Myocyte (in vitro differentiated cells): ENCODE data around the gene ADAMTS16. TPM values are rescaled to one million over a fixed set of nuclear protein-coding genes. Genes with fewer than 3 reads are reported as not detected.

Experiments
- DNase-seq: peaks from one replicate; pipeline ENCODE4 v3.0.0-alpha.2; 2012; ENCODE audit warnings: low read depth
- total RNA-seq: library from RNA; depleted of rRNA; stranded (reverse); fragments of >200 nt; gene quantifications from 2 replicates; pipeline ENCODE4 v1.2.3, GENCODE V29; 2014

Gene ADAMTS16
- total RNA-seq, 1 donor from 2014 or later, result 0.75 TPM

DNA sequence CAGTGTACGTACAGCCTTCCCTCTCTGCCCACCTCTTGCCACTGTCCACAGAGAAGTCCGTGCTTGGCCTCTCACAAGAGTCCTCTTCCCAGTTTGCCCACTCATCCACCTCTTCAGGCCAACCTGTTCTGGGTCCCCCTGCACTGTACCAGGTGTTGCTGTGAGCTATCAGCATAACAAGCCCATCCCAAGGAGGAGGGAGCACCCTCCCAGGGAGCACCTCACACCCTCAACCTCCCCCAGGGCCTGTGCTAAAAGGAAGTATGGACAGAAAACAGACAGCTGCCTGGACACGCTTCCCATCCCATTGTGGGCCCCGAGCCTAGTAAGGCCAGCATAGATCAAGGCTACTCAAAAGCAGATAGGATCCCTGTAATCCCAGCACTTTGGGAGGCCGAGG lies 168.2 kb downstream of the ADAMTS16 start:
- DNase-seq, result no peak

DNA sequence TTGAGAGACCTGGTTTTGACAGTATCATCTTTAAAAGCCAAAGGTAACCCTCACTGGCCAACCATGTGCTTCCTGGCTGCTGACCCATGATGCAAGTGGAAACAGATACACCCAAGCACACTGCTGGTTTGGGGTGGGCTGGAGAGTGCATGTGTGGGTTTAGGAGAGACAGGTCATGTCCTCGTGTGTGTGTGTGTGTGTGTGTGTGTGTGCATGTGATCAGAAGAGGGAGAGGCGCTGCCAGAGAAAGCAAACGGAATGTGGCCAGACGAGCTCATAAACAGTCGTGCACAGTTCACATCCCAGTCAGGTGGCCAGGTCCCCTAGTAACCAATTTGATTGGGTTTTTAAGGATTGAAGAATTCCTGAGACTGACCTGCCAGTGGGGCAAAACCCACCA lies 169.5 kb downstream of the ADAMTS16 start:
- no peak for DNase-seq

DNA sequence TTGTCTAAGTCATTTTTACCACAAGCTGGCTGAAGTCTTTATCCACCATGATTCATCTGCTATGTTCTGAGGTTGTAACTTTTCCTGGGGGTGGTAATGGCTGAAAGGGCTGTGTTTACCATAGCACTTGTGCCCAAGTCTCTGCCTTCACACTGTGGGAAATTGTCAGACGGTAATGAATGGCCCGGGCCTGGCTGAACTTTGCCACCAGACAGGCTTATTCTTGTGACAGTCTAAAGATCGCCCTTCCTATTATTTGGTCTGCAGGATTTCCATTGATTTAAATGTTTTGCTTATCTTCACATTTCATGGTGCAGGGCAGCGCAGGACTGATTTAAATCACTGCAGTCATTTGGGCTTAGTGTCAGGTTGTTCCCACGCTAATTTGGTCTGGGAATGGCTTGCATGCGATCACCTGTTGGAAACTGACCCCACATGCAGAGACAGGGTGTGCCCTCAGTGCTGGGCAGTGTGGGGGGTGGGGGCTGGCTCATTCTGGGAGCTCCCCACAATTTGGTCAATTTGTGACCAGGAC lies 173.0 kb downstream of the ADAMTS16 start:
- peak; percentile 67 for DNase-seq

DNA sequence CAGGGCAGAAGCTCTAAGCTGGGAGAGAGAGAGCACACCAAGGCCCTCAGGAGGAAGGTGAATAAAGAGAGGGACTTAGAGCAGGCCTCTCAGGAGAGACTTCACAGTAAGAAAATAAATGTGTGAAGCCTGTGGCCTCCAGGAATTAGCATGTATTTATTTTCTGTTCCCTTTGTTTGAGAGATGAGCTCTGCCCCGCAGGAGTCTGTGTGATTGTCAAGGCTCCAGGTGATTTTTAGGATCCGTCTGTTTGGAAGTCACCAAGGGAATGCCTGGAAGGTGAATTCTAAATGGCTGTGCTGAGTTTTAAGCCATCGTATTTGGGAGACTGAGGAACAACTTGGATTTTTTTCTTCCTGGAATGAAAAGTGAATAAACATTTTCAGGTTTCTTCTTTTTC lies 174.0 kb downstream of the ADAMTS16 start:
- no peak for DNase-seq

DNA sequence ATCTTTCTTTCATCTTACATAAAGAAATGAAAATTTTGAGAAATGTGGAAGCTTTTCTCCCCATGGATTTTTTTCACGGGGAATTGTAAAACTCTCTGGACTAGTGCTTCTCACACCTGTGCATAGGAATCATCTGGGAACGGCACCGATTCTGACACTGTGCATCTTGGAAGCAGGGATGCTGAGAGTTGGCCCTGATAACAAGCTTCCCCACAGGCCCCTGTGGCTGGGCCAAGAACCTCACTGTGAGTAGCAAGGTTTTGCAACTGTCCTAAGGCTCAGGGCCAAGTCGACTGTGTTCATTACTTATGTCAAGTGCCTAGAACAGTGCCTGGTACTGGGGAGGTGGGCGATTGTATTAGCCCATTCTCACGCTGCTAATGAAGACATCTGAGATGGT lies 174.5 kb downstream of the ADAMTS16 start:
- no peak for DNase-seq

DNA sequence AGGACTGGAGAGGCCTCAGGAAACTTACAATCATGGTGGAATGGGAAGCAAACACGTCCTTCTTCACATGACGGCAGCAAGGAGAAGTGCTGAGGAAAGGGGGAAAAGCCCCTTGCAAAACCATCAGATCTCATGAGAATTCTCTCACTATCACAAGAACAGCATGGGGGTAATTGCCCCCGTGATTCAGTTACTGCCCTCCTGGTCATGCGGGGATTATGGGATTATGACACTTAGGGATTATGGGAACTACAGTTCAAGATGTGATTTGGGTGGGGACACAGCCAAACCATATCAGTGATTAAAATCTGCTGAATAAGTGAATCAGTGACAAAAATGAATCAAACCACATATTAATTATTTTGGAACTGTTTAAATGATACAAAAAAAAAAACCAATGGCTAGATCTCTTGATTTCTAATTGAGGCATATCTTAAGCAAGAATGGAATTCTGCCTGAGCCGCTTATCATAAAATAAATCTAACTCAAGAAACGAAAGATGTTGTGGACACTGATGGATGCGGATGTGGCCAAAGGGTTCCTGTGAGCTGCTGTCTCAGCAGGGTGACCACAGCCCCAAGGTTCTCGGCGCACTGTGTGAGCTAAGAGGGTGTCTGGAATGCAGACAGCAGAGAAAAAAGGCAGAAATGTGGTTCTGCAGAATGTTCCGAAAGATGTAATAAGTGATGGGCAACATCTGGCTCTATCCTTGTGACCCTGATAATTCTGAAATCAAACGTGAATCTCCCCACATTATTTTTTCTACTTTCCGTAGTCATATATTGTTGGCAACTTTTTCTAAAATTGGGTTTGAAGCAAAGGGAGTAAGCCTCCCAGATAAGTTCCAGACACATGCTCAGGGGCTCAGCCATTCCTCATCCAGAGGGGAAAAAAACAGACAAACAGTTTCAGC lies 175.2 kb downstream of the ADAMTS16 start:
- no peak for DNase-seq

DNA sequence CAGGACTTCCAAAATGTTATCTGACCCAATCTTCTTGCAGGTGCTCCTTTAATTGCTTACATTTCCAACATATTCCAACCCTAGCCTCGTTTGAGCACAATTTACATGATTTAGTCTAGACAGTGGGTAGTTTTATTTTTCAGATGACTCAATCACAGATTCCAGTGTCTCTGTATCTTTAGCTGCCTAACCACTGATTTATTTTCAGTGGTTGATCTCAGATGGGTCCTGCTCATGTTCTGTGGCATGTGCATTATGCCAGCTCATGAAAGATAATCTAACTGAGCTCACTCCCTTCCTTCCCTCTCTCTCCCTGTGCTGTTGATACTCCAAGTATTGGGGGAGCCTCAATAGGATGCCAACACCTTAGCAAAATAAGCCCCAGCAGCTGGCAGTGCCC lies 176.2 kb downstream of the ADAMTS16 start:
- DNase-seq, result peak; percentile 78

DNA sequence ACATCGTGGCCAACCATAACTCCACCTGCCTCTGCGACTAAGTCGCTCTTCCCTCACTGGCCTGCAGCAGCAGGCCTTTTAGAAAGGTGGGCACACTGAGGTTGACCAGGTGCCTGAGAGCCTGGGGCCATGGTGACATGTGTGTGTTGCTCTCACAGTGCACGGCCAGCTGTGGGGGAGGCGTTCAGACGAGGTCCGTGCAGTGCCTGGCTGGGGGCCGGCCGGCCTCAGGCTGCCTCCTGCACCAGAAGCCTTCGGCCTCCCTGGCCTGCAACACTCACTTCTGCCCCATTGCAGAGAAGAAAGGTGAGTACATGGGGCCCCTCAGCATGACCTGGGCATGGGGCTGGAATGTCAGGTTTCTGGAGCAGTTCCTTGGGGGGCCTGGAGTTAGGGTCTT lies 177.8 kb downstream of the ADAMTS16 start:
- no peak for DNase-seq

DNA sequence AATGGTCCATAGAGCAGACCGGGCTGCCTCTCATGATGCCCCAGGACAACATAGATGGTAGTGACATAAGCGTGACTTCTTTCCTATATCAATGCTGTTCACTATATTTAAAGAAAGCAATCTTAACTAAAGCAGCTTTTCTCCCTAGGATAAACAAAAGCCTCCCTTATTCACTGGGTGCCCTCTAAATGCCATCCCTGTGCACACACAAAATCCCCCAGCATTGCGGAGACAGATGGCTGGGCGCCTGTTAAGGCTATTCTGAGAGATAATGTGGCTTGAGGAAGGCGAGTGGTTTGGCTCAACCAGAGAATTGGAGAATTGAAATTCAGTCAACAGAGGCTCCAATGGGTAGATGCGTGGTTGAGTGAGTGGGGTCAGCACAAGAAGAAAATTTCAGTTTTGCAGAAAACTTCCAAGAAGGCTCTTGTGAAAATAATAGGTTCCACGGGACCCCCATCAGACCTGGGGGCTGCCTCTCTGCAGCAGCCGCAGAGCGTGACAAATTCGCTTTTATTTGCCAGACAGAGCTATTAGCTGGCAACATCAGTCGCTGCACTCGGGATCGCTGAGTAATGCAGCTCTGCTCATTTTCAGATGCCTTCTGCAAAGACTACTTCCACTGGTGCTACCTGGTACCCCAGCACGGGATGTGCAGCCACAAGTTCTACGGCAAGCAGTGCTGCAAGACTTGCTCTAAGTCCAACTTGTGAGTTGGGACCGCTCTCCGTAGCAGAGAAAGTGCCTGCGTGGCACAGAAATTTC lies 178.5 kb downstream of the ADAMTS16 start:
- DNase-seq, result peak; percentile 63

DNA sequence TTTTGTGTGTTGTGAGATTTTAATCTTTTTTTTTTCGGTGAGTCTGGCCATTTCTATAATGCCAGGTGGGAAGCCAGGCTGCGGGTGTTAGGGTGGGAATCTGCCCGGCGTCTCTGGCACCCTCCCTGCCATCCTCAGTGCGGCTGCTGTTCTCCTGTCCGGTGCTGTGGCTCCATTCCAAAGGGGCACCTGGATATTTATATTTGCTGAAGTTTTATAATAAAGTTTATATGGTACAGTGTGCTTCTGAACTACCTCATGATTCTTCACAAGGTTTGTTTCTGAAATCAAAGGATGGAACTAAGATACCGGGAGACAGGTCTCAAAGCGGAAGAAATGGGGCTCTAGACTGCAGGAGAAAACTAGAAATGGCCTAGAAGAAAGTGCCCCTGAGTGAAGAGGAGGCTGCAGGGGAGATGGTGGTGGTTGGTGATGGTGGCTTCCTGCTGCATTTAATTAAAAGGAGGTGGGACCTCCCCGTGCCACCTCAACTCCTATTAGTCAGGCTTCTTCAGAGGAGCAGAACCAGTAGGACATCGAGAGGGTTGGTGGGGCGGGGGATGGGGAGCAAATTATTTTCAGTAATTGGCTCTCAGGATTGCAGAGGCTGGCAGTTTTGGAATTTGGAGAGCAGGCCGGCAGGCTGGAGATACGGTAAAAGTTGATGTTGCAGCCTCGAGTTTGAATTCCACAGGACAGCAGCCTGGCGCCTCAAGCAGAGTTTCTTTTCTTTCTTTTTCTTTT lies 180.1 kb downstream of the ADAMTS16 start:
- DNase-seq, result no peak

DNA sequence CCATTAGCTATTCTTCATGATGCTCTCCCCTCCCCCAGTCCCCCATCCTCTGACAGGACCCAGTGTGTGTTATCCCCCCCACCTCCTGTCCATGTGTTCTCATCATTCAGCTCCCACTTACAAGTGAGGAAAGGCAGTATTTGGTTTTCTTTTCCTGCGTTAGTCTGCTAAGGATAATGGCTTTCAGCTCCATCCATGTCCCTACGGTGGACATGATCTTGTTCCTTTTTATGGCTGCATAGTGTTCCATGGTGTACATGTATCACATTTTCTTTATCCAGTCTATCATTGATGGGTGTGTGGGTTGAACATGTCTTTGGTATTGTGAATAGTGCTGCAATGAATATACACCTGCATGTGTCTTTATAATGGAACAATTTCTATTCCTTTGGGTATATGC lies 181.0 kb downstream of the ADAMTS16 start:
- DNase-seq, result no peak

DNA sequence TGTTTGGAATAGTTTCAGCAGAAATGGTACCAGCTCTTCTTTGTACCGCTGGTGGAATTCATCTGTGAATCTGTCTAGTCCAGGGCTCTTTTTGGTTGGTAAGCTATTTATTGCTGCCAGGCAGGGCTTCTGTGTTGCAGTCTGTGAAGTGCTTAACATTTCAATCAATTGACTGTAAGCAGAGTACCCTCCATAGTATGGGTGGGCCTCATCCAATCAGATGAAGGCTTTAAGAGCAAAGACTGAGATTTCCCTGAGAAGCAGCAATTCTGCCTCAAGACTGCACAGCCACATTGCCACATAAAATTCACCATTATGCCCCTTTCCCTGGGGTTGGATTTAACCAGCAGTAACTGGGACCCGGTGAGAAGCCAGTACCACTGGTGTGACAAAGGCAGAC lies 183.4 kb downstream of the ADAMTS16 start:
- DNase-seq, result no peak

DNA sequence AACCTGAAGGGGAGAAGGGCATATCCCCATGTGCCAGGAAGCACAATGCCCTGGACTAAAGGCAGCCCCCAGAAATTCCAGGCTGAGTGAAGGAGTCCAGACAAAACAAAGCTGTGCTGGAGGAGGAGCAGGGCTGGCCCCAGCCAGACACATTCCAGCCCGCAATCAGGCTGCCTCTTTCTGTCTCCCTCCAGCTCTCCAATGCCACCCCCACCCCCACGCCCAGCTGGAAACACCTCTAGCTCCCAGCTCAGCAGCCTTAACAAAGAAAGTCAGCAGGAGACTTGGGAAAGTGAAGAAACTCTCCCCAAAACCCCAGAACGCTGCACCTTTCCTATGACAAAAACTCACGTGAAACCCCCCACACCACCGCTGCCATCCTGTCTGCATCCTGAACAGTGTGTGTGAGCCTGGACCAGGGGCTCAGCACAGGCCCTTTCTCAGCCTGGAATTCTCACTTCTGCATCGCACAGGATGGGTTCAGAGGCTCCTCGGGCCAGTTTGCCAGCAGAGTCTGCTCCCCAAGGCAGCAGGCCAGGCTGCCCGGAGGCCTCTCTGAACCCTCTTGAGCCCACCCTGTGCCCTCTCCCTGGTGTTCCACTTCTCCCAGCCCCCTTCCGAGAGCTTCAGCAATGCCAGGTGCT lies 186.1 kb downstream of the ADAMTS16 start:
- no peak for DNase-seq

DNA sequence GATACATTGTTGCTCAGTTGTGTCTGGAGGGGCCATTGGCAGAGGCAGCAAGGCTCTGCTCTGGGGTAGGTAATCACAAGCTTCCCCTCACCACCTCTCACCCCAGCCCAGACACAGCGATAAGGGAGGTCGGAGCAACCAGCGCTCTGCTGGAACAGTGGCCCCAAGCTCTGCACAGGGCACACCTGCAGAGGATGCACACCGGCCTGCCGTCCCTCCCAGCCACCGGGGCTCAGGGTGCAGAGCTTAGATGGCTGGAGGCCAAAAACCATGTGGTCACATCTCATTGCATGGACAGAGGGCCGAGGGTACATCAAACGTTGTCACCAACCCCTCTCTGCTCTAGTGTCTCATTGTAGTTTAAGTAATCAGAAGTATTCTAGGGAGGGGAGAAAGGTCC lies 187.0 kb downstream of the ADAMTS16 start:
- no peak for DNase-seq

DNA sequence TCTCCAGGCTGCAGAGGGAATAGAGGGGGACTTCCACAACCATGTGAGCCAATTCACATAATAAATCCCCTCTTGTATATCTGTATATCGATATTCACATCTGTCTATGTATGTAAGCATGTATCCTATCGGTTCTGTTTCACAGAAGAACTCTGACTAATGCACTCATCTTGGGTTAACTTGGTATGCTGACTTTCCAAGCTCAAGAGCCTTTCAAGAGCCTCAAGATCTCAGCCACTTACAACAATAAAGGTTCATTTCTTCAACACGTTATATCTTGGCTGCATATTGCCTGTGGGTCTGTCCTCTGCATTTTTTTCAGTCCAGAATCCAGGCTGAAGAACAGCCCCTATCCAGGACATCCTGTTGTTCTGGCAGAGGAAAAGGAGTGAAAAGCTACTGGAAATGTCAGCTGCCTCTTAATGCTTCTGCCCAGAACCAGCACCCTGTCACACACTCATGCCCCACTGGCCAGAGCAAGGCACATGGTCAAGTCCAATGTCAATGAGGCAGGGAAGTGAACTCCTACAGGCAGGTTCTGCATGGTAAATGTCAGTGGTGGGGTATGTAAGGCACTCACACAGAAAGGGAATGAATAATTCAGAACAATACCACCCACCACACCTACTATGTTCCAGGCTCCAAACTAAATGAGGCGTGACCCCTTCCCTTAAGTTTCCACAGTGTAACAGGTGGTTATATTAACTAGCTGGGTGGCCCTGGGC lies 190.8 kb downstream of the ADAMTS16 start:
- no peak for DNase-seq

DNA sequence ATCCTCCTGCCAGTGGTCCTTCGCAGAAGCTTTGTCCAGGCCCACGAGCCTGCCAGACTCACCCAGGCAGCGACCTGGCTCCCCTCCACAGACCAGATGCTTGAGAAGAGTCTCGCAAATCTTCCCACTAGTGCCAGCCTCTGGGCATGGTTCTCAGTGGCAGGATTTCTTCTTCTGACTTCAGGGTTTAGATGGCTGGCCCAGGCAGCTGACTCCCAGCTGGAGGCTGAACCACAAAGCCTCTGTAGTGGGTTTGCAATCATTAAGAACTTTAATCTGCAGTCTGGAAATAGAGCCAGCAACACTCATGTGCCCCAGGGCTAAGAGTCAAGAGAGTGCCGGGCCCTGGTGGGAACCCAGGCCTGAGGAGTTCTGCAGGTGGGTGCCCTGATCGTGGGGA lies 191.7 kb downstream of the ADAMTS16 start:
- peak; percentile 83 for DNase-seq

DNA sequence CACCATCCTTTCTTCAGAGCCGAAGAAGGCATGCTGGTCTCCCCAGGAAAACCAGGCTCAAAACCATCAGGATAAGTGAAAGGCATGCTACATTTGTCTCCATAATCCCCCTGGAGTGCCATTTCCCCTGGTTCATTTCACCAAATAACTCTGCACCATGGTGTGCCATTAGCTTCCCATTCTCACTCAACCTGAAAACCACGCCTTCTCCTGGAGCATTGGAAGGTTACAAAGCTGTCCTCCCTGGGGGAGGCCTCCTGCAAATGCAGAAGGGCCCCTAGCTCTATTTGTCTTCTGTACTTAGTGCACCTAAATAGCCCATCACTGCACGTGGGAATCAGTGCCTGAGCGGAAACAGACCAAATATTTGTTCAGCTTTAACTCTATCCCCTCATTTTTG lies 192.2 kb downstream of the ADAMTS16 start:
- DNase-seq, result no peak

DNA sequence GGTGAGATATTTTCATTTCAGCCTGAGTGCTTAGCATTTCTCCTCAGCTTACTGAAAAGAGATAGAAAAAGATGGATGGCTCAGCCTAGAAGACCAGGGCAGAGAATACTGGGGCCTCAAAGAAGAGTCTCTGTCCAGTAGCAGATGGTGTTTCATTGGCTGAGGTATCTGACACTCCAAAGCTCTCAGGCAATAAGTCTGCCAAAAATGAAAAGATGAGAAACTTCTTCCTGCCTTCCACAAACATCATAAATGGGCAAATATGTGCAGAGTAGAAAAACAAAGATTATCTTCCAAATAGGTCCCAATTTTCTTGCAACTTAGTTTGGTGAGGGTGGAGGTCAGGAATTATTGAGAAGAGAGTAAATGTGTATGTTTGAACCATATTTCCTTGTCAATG lies 195.0 kb downstream of the ADAMTS16 start:
- no peak for DNase-seq

DNA sequence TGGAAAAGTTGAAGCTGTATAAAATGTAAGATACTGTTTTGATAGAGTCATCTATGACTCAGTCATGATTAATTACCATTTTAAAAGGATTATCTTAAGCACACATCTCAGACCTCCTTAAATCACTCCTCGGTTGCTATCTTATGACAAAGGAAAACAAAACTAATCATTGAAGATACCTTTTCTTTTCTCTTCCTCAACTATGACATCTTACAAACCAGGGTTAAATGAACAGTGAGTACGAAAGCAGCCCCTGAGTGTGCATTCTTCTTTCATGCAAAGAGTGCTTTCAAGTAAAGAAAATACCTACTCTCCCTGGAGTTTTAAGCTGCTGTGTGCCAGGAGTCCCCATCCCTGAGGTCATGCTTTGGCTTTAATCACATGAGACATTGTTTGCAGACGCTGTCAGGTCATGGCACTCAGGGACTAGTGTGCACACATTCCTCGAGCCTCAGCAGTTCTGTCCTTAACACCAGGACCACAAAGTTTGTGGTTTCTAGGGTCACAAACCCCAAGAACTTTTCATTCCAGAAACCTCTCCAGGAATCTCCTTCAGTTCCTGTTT lies 195.7 kb downstream of the ADAMTS16 start:
- DNase-seq, result peak; percentile 38

DNA sequence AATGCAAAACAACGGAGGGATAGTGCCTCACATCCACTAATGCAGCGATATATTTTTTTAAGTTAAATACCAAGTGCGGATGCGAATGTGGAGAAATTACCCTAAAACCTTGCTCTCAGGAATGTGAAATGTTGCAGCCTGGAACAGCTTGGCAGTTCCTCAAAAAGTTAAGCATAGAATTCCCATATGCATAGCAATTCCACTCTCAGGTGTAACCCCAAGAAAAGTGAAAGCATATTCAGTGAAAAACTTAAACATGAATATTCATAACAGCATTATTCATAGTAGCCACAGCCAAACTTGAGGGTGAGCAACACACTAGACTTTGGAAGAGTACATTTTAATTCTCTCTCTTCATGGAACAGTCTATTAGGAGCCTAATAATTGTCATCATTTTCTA lies 199.1 kb downstream of the ADAMTS16 start:
- DNase-seq, result no peak
